HL-60/S4 treated with phorbol 12-myristate 13-acetate at 8.2 ng/mL for 4 days and 3 days (cell line): Measurements from ENCODE around the gene BICRAL.
"Not testable (repeated sequence)": the region's sequence is repeated elsewhere in the genome, so short reads cannot be mapped to it uniquely, and the experiment has no call there.

Experiments
- in situ Hi-C: fragments of 300-500 bp; cut with MboI; formaldehyde crosslinking; loops from 2 replicates; pipeline ENCODE4 v1.15.0; 2022; ENCODE audit warnings: low sequenced_read_pairs

Gene BICRAL

DNA sequence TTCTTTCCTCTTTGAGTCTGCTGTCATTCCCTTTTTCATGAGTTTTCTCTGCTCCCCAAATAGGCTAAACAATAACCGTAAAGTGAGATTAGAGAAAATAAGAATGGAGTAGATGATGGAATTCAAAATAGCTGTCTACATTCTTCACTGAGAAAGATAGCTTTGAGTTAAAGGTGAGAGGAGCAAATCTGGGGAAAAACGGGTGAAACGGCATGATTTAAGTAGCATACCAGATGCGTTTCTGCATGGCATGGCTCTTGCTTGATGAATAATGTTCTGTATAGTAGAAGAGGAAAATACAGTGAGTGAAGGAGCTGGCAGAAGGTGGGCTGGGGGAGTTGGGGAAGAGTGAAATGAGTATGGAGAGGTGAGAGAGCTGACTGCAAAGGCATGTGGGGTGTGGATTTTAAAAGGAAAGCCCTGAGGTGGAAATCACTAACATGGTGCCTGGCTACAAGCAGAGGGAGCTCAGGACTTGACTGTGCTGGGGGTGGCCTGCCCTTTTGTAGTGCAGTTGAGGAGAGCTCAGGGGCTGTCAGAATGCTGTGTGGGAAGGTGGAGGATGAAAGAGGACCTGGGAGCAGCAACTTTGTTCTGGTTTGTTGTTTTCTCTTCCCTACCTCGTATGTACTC lies 8.8 kb downstream of the BICRAL start:
- in situ Hi-C loops: no loop called here

DNA sequence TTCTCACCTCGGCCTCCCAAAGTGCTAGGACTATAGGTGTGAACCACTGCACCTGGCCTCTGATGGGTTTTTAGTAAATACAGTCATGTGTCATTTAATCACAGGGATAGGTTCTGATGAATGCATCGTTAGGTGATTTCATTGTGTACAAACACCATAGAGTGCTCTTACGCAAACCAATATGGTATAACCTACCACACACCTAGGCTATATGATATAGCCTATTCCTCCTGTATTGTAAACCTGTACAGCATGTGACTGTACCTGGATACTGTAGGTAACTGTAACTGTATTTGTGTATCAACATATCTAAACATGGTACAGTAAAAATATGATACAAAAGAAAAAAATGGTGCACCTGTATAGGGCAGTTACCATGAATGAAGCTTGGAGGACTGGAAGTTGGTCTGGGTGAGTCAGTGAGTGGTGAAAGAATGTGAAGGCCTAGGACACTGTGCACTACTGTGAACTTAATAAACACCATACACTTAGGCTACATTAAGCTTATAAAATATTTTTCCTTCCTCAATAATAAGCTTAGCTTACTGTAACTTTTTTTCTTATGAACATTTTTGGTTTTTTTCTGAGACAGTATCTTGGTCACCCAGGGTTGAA lies 10.0 kb downstream of the BICRAL start:
- in situ Hi-C loops: no loop called here

GRCh38 chr6:42795651-42796050 lies 13.8 kb downstream of the BICRAL start:
- in situ Hi-C loops: no loop called here

GRCh38 chr6:42796171-42796570 lies 14.3 kb downstream of the BICRAL start:
- in situ Hi-C loops: no loop called here

DNA sequence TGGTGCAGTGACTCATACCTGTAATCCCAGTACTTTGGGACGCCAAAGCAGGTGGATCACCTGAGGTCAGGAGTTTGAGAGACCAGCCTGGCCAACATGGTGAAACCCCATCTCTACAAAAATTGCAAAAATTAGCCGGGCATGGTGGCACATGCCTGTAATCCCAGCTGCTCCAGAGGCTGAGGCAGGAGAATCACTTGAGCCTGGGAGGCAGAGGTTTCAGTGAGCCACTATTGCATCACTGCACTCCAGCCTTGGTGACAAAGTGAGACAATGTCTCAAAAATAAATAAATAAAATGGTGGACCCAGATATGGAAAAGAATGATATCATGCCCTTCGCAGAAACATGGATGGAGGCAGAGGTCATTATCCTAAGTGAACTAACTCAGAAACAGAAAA lies 15.8 kb downstream of the BICRAL start:
- in situ Hi-C loops: not testable (repeated sequence)

DNA sequence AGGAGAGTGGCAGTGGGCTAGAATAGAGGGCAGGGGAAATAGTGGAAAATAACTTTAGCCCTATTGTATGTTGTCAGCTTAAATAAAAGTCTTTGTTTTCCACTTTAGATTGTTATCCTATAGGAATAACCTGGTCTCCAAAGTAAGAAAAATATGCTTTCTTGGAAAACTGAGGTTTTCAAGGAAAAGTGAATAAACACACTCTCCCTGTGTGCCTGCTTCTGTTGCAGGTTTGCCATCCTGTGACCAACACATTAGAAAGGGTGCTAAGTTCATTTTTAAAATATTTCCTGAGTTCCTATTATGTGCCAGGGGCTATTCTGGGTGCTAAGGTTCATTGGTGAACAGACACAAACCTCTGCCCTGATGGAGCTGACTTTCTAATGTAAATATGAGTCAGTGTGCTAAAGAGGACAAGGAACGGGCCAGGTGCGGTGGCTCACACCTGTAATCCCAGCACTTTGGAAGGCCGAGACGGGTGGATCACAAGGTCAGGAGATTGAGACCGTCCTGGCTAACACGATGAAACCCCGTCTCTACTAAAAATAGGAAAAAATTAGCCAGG lies 23.5 kb downstream of the BICRAL start:
- in situ Hi-C loops: no loop called here

- in situ Hi-C loops: not testable (repeated sequence)
Measured at GRCh38 chr6:42806359-42806758, 24.5 kb downstream of the BICRAL start.

DNA sequence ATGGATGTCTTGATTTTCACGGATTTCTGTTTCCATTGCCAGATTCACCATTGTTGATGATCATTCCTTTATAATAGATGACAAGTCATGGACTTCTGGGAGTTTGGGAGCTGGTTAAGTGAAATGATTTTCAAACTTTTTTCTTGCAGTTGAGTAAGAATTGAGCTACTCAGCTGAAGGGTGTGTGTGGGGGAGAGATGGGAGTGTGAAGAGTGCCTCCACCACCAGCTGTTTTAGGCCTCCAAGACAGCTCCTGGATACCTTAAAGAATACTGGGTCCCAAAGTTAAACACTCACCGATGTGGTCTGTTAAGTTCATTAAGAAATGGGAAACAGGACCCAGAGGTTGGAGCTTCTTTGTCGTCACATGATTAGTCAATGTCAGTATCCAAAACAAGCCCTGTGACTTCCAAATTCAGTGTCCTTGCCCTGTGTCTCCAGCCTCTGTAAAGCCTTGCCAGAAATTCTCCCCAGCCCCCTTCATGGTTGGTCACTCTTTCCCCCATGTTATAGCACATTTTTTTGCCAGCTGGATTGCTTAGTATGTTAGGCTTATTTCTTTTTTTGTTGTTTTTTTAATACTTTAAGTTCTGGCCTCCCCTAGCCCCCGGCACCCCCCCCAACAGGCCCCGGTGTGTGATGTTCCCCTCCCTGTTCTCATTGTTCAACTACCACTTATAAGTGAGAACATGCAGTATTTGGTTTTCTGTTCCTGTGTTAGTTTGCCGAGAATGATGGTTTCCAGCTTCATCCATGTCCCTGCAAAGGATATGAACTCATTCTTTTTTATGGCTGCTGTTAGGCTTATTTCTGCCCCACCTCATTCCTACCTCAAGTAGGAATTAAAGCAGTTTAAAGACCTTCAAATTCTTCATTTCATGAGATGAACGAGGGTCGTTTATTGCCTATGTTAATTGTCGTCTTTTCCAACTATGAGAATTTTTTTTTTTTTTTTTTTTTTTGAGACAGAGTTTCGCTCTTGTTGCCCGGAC lies 26.9 kb downstream of the BICRAL start:
- in situ Hi-C loops: no loop called here

GRCh38 chr6:42813074-42813645 lies 31.3 kb downstream of the BICRAL start:
- in situ Hi-C loops: no loop called here

- in situ Hi-C loops: no loop called here
Measured at GRCh38 chr6:42813906-42814444, 32.1 kb downstream of the BICRAL start.

DNA sequence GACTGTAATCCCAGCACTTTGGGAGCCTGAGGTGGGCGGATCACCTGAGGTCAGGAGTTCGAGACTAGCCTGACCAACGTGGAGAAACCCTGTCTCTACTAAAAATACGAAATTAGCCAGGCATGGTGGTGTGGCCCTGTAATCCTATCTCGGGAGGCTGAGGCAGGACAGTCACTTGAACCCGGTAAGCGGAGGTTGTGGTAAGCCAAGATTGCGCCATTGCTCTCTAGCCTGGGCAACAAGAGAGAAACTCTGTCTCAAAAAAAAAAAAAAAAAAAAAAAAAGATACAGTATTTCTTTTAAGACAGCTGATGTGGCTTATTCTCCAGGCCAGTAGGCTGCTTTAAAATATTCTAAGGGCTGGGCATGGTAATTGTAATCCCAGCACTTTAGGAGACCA lies 33.9 kb downstream of the BICRAL start:
- in situ Hi-C loops: not testable (repeated sequence)

- in situ Hi-C loops: no loop called here
Measured at GRCh38 chr6:42817907-42818306, 36.1 kb downstream of the BICRAL start.

DNA sequence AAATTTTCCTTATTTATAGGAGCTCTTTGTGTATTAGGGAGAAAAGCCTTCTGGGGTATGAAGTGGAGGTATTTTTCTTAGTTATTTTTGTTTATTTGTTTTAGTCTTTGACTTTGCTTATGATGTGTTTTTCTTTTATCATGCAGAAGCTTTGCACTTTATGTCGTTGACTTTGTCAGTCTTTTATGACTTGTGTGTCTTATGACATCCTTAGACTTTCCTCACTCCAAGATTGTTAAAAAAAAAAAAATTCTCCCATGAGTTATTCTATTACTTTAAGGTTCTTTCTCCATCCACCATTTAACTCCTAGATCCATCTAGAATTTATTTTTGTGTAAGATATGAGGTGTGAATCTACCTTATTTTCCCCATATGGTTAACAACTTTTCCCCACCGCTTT lies 36.6 kb downstream of the BICRAL start:
- in situ Hi-C loops: no loop called here

- in situ Hi-C loops: no loop called here
Measured at GRCh38 chr6:42818878-42819277, 37.0 kb downstream of the BICRAL start.

GRCh38 chr6:42819803-42820511 lies 38.1 kb downstream of the BICRAL start:
- in situ Hi-C loops: no loop called here

- in situ Hi-C loops: no loop called here
Measured at GRCh38 chr6:42820512-42821340, 38.9 kb downstream of the BICRAL start.

DNA sequence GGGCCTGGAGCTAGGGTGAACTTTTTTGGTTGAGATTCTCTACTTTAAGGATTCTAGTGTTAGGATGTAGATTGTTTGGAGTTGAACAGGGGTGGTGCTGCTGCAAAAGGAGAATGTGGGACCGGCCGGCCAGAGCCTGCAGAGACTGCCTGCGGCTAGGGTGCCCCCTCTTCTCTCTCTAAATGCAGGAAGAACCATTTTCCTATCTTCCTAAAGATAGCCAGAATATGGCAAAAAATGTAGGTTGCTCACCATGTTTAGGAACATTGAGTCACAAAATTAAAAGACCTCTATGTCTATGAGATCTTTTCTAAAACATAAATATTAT lies 39.5 kb downstream of the BICRAL start:
- in situ Hi-C loops: no loop called here

- in situ Hi-C loops: no loop called here
Measured at GRCh38 chr6:42821846-42822245, 40.0 kb downstream of the BICRAL start.

DNA sequence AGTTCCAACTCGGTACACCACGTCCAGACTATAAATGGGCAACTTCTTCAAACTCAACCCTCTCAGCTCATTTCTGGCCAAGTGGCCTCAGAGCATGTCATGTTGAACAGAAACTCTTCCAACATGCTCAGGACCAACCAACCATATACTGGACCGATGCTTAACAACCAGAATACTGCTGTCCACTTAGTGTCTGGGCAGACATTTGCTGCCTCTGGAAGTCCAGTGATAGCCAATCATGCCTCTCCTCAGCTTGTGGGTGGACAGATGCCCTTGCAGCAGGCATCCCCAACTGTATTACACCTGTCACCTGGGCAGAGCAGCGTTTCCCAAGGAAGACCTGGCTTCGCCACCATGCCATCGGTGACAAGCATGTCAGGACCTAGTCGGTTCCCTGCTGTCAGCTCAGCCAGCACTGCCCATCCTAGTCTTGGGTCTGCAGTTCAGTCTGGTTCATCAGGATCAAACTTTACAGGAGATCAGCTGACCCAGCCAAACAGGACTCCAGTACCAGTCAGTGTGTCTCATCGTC lies 47.8 kb downstream of the BICRAL start:
- in situ Hi-C loops: no loop called here
